ENCODE results near the gene MED25.
"Not testable (repeated sequence)": the region's sequence is repeated elsewhere in the genome, so short reads cannot be mapped to it uniquely, and the experiment has no call there.

Gene MED25

GRCh38 chr19:49818649-49819370 lies 721 bp downstream of the MED25 start:
- no peak for DNase-seq

GRCh38 chr19:49819452-49820115 lies 1.5 kb downstream of the MED25 start:
- not testable (repeated sequence) for DNase-seq

- DNase-seq: no peak
Measured at GRCh38 chr19:49820125-49820524, 2.0 kb downstream of the MED25 start.

- DNase-seq: no peak
Measured at GRCh38 chr19:49823472-49823871, 5.4 kb downstream of the MED25 start.

GRCh38 chr19:49824662-49825061 lies 6.6 kb downstream of the MED25 start:
- no peak for DNase-seq

GRCh38 chr19:49827034-49827433 lies 8.9 kb downstream of the MED25 start:
- no peak for DNase-seq

- DNase-seq: no peak
Measured at GRCh38 chr19:49829200-49829599, 11.1 kb downstream of the MED25 start.

- DNase-seq: no peak
Measured at GRCh38 chr19:49829721-49830120, 11.6 kb downstream of the MED25 start.

GRCh38 chr19:49830766-49831165 lies 12.7 kb downstream of the MED25 start:
- DNase-seq: no peak

GRCh38 chr19:49831592-49831991 lies 13.5 kb downstream of the MED25 start:
- no peak for DNase-seq

GRCh38 chr19:49832556-49832955 lies 14.5 kb downstream of the MED25 start:
- DNase-seq: no peak

- no peak for DNase-seq
Measured at GRCh38 chr19:49833599-49833998, 15.5 kb downstream of the MED25 start.

- DNase-seq: no peak
Measured at GRCh38 chr19:49835562-49835961, 17.5 kb downstream of the MED25 start.

- no peak for DNase-seq
Measured at GRCh38 chr19:49836176-49837008, 18.3 kb downstream of the MED25 start.

- no peak for DNase-seq
Measured at GRCh38 chr19:49837009-49837310, 18.9 kb downstream of the MED25 start.

- DNase-seq: no peak
Measured at GRCh38 chr19:49837425-49837824, 19.3 kb downstream of the MED25 start.

- DNase-seq: no peak
Measured at GRCh38 chr19:49838885-49839588, 20.9 kb downstream of the MED25 start.

- no peak for DNase-seq
Measured at GRCh38 chr19:49839713-49840112, 21.6 kb downstream of the MED25 start.

- no peak for DNase-seq
Measured at GRCh38 chr19:49840321-49840720, 22.2 kb downstream of the MED25 start.

GRCh38 chr19:49840736-49841249 lies 22.7 kb downstream of the MED25 start:
- DNase-seq: no peak

GRCh38 chr19:49843265-49843664 lies 25.2 kb downstream of the MED25 start:
- DNase-seq: no peak

- no peak for DNase-seq
Measured at GRCh38 chr19:49844138-49845095, 26.3 kb downstream of the MED25 start.

Measured in stimulated activated CD8-positive, alpha-beta memory T cell treated with anti-CD3 and anti-CD28 coated beads, Interleukin-4, amount 100 ng/mL, for 48 hours (primary cell).